CD8-positive, alpha-beta memory T cell (primary cell): ENCODE data around the gene TIMP3. TPM values are rescaled to one million over a fixed set of nuclear protein-coding genes. Genes with fewer than 3 reads are reported as not detected.

Experiments
- CTCF ChIA-PET: fragments of 350-600 bp; sonication (Branson Sonifier 250); formaldehyde crosslinking; loops from one replicate; lab custom pipeline; 2021; ENCODE audit warnings: antibody characterized with exemption; lab: Charles Lee
- POLR2A ChIA-PET: fragments of 350-600 bp; sonication (Branson Sonifier 250); formaldehyde crosslinking; loops from one replicate; lab custom pipeline; 2021; ENCODE audit warnings: antibody characterized with exemption; lab: Charles Lee
- DNase-seq, 5 donors: peaks; one replicate each; pipeline versions ENCODE4 v3.0.0 to v3.0.0-alpha.2; 2020 to 2022; ENCODE audit warnings: mixed read lengths in 1 of 5
- H3K27ac ChIP-seq: one replicate; pipeline ENCODE4 v1.7.0; 2013; ENCODE audit warnings: low read depth, mild to moderate bottlenecking, low read length, moderate library complexity
- H3K27me3 ChIP-seq: 2 replicates; pipeline ENCODE4 v1.7.0; 2013; ENCODE audit warnings: low read length, mild to moderate bottlenecking; ENCODE audit not compliant: insufficient read depth, poor library complexity, severe bottlenecking
- H3K36me3 ChIP-seq: 2 replicates; pipeline ENCODE4 v1.7.0; 2013; ENCODE audit warnings: mild to moderate bottlenecking, low read length, moderate library complexity; ENCODE audit not compliant: insufficient read depth
- H3K4me1 ChIP-seq: 2 replicates; pipeline ENCODE4 v1.7.0; 2013; ENCODE audit warnings: mild to moderate bottlenecking, low read length, moderate library complexity; ENCODE audit not compliant: insufficient read depth
- H3K4me3 ChIP-seq: 2 replicates; pipeline ENCODE4 v1.7.0; 2013; ENCODE audit warnings: mild to moderate bottlenecking, low read length
- H3K9me3 ChIP-seq: 2 replicates; pipeline ENCODE4 v1.7.0; 2013; ENCODE audit warnings: mild to moderate bottlenecking, low read length
- H3K27ac Mint-ChIP-seq, 8 donors: one replicate each; pipeline ENCODE4 v1.8.0; 2020 to 2021; ENCODE audit warnings: mixed read lengths in 8 of 8, mild to moderate bottlenecking in 6 of 8, inconsistent platforms in 3 of 8, moderate library complexity in 3 of 8
- H3K27me3 Mint-ChIP-seq, 2 donors: one replicate each; pipeline ENCODE4 v1.8.0; 2020 to 2021; ENCODE audit warnings: mixed read lengths in 2 of 2, mild to moderate bottlenecking in 1 of 2, moderate library complexity in 1 of 2
- H3K36me3 Mint-ChIP-seq, 3 donors: one replicate each; pipeline ENCODE4 v1.8.0; 2020 to 2021; ENCODE audit warnings: mixed read lengths in 3 of 3, inconsistent platforms in 1 of 3, mild to moderate bottlenecking in 1 of 3
- H3K4me1 Mint-ChIP-seq, 3 donors: one replicate each; pipeline ENCODE4 v1.8.0; 2020 to 2021; ENCODE audit warnings: mixed read lengths in 3 of 3, inconsistent platforms in 1 of 3, mild to moderate bottlenecking in 1 of 3
- H3K4me3 Mint-ChIP-seq, 7 donors: one replicate each; pipeline ENCODE4 v1.8.0; 2020 to 2021; ENCODE audit warnings: mixed read lengths in 7 of 7, mild to moderate bottlenecking in 6 of 7, moderate library complexity in 4 of 7, inconsistent platforms in 2 of 7
- H3K9me3 Mint-ChIP-seq, 5 donors: one replicate each; pipeline ENCODE4 v1.8.0; 2020 to 2022; ENCODE audit warnings: mixed read lengths in 5 of 5, mild to moderate bottlenecking in 3 of 5, moderate library complexity in 2 of 5, inconsistent platforms in 1 of 5
- polyA plus RNA-seq: library from polyadenylated mRNA; unstranded; fragments of 300-500 nt; fragmentation: Illumina TruSeq; gene quantifications from one replicate; pipeline ENCODE4 v1.2.3, GENCODE V29; 2021
- total RNA-seq, 2 experiments: library from RNA; stranded (reverse); gene quantifications; one replicate each; pipeline ENCODE4 v1.2.3, GENCODE V29; 2021

TIMP3 gene
- total and polyA plus RNA-seq, 3 experiments from 2014 or later = 0.22 to 0.24 TPM; not detected in 1

DNA sequence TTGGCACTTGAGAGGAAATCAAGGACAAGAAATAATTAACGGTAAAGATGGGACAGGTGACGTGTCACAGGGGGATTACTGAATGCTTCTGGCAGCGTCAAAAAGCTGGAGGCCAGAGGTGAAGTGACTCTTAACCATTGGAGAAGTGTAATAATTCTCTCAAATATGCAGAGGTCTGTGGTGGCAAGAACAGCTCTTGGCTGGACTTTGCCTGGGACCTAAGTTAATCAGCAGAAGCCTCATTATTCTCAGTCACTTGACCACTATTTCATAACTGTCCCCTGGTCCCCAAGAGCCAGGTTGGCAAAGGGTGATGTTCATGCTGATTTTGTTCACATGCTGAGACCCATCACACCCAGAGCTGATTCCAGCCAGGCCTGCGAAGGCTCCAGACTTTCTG lies 72.9 kb downstream of the TIMP3 start:
- ChIA-PET POLR2A (no interaction called here), CTCF (no interaction called here)
- DNase-seq = no peak
- H3K4me3 ChIP-seq = no peak overlapping the region
- H3K9me3 ChIP-seq = no peaks in the 10 kb centered on the region
- H3K4me1 ChIP-seq = no peaks in the 10 kb centered on the region
- no peaks in the 10 kb centered on the region for H3K4me1 Mint-ChIP-seq
- H3K4me3 Mint-ChIP-seq = no peak overlapping the region
- H3K9me3 Mint-ChIP-seq = peaks cover 0 to 6% (median 0%) of the 10 kb centered on the region in 5 donors
- no peaks in the 10 kb centered on the region for H3K36me3 Mint-ChIP-seq
- H3K36me3 ChIP-seq = no peaks in the 10 kb centered on the region
- H3K27ac Mint-ChIP-seq = no peak overlapping the region
- H3K27me3 ChIP-seq = no peaks in the 10 kb centered on the region
- H3K27me3 Mint-ChIP-seq = peaks cover 15 to 20% of the 10 kb centered on the region in 2 donors
- H3K27ac ChIP-seq = no peak overlapping the region

DNA sequence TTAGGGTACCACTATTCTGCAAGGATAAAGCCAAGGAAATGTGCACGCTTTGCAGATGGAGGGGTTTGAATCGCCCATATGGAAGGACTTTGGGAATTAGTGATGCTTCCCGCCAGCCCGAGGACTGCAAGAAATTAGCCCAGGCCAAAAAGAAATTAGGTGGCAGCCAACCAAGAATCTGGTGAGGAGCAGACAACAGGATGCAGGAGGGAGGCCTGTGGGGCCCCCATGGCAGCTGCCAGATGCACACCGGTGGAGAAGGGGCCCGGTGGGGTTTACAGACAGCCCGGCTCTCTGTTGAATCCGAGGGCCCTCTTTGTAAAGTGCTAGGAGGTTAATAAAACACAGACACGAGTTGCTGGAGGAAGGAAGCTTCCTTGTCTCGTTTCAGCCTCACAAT lies 73.5 kb downstream of the TIMP3 start:
- DNase-seq = no peak
- H3K27ac Mint-ChIP-seq = no peak overlapping the region
- no peaks in the 10 kb centered on the region for H3K4me1 Mint-ChIP-seq
- Histone ChIP-seq H3K36me3 (no peaks in the 10 kb centered on the region), H3K4me3 (no peak overlapping the region), H3K9me3 (no peaks in the 10 kb centered on the region), H3K4me1 (no peaks in the 10 kb centered on the region), H3K27ac (no peak overlapping the region), H3K27me3 (no peaks in the 10 kb centered on the region)
- peaks cover 20% of the 10 kb centered on the region in 2 donors for H3K27me3 Mint-ChIP-seq
- no peak overlapping the region for H3K4me3 Mint-ChIP-seq
- no peaks in the 10 kb centered on the region for H3K36me3 Mint-ChIP-seq
- ChIA-PET POLR2A (no interaction called here), CTCF (no interaction called here)
- H3K9me3 Mint-ChIP-seq = peaks cover 0 to 6% (median 0%) of the 10 kb centered on the region in 5 donors

DNA sequence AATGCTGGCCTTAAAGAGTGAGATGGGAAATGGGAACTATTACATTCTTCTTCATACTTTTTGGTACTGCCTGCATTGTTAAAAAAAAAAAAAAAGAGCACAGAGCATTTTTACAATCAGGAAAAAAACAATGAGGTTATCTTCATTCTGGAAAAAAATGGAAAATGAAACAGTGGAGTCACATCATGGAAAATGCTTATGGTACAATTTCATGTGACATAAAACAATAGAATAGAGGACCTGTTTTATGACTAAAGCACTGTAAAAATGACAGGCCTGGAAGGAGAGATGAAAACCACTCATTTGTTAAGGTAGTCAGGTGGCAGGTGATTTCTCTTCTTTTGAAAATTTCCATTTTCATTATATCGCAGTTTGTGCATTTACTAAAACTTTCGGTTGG lies 75.0 kb downstream of the TIMP3 start:
- no peak overlapping the region for H3K4me3 Mint-ChIP-seq
- peaks cover 0 to 1% (median 0%) of the 10 kb centered on the region in 3 donors for H3K4me1 Mint-ChIP-seq
- H3K27me3 Mint-ChIP-seq = peaks cover 20 to 22% of the 10 kb centered on the region in 2 donors
- CTCF ChIA-PET = no interaction called here
- no peaks in the 10 kb centered on the region for H3K36me3 Mint-ChIP-seq
- POLR2A ChIA-PET = no interaction called here
- no peaks in the 10 kb centered on the region for H3K36me3 ChIP-seq
- no peaks in the 10 kb centered on the region for H3K4me1 ChIP-seq
- no peak for DNase-seq
- no peaks in the 10 kb centered on the region for H3K9me3 ChIP-seq
- peaks cover 0 to 6% (median 0%) of the 10 kb centered on the region in 5 donors for H3K9me3 Mint-ChIP-seq
- no peak overlapping the region for H3K27ac ChIP-seq
- H3K4me3 ChIP-seq = no peak overlapping the region
- no peak overlapping the region for H3K27ac Mint-ChIP-seq
- H3K27me3 ChIP-seq = no peaks in the 10 kb centered on the region

DNA sequence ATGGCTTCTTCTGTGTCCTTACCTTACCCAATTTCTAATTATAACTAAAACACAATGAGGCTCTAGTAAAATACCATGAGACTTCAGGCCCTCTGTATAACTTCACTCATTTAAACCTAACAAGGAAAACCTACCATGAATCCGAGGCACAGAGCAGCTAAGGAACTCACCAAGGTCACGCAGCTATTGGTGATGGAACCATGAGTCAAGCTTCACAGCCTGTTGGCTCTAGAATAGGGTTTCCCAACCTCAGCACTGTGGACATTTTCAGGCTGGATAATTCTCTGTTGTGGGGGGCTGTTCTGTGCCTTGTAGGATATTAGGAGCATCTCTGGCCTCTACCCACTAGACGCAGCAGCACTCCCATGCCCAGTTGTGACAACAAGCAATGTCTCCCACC lies 75.7 kb downstream of the TIMP3 start:
- ChIA-PET POLR2A (no interaction called here), CTCF (no interaction called here)
- no peak for DNase-seq
- Histone ChIP-seq H3K9me3 (no peaks in the 10 kb centered on the region), H3K4me1 (no peaks in the 10 kb centered on the region), H3K27ac (no peak overlapping the region), H3K36me3 (no peaks in the 10 kb centered on the region), H3K27me3 (no peaks in the 10 kb centered on the region), H3K4me3 (no peak overlapping the region)
- peaks cover 0 to 3% (median 0%) of the 10 kb centered on the region in 5 donors for H3K9me3 Mint-ChIP-seq
- no peaks in the 10 kb centered on the region for H3K36me3 Mint-ChIP-seq
- peaks cover 17 to 21% of the 10 kb centered on the region in 2 donors for H3K27me3 Mint-ChIP-seq
- H3K4me3 Mint-ChIP-seq = no peak overlapping the region
- peaks cover 0 to 1% (median 0%) of the 10 kb centered on the region in 3 donors for H3K4me1 Mint-ChIP-seq
- no peak overlapping the region for H3K27ac Mint-ChIP-seq

DNA sequence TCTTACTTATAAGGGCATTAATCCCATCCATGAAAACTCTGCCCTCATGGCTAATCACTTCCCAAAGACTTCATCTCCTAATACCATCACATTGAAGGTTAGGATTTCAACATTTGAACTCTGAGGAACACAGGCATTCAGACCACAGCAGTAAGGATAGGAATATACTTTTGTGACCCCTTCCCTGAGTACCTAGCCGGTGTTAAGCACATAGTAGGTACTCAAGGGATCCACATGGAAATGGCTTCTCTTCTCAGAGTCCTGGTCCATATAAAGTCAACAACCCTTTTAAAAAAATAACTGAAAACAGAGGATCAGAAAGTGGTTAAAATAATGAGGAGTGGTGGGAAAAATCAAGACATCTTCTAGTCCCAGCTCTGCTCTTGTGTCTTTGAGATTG lies 78.0 kb downstream of the TIMP3 start:
- ChIA-PET POLR2A (no interaction called here), CTCF (no interaction called here)
- peaks cover 0 to 1% (median 0%) of the 10 kb centered on the region in 3 donors for H3K4me1 Mint-ChIP-seq
- H3K27me3 ChIP-seq = no peaks in the 10 kb centered on the region
- H3K27ac Mint-ChIP-seq = peak overlapping the region in 1 of 8 donors; percentile 11
- no peak overlapping the region for H3K4me3 ChIP-seq
- no peaks in the 10 kb centered on the region for H3K36me3 Mint-ChIP-seq
- H3K36me3 ChIP-seq = no peaks in the 10 kb centered on the region
- no peak for DNase-seq
- H3K4me3 Mint-ChIP-seq = no peak overlapping the region
- no peaks in the 10 kb centered on the region for H3K9me3 ChIP-seq
- H3K27ac ChIP-seq = no peak overlapping the region
- H3K4me1 ChIP-seq = no peaks in the 10 kb centered on the region
- no peaks in the 10 kb centered on the region for H3K9me3 Mint-ChIP-seq
- peaks cover 13 to 23% of the 10 kb centered on the region in 2 donors for H3K27me3 Mint-ChIP-seq

DNA sequence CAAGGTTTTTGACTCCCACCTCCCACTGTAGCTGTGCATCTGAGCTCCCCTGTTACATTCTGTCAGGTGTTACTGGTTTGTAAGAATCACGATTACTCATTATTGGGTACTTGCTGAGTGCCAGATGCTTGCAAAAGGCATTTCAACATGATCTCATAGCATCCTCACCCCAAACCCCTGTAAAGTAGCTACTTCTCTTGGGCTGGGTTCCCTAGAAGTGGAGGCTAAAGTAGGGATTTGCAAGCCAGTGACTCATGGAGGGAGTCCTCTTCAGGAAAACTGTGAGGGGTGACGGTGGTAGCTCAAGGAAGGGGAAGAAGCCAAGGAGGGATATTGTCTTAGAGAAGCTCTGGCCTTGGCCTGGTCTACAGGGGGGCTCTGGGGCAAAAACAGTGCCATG lies 78.6 kb downstream of the TIMP3 start:
- H3K27me3 ChIP-seq = no peaks in the 10 kb centered on the region
- Mint-ChIP-seq H3K9me3 (no peaks in the 10 kb centered on the region), H3K27me3 (peaks cover 13 to 23% of the 10 kb centered on the region in 2 donors), H3K27ac (no peak overlapping the region), H3K4me1 (peaks cover 0 to 1% (median 0%) of the 10 kb centered on the region in 3 donors), H3K36me3 (no peaks in the 10 kb centered on the region), H3K4me3 (no peak overlapping the region)
- H3K4me3 ChIP-seq = no peak overlapping the region
- no peak for DNase-seq
- no peaks in the 10 kb centered on the region for H3K4me1 ChIP-seq
- no peaks in the 10 kb centered on the region for H3K9me3 ChIP-seq
- POLR2A ChIA-PET = no interaction called here
- no peaks in the 10 kb centered on the region for H3K36me3 ChIP-seq
- no peak overlapping the region for H3K27ac ChIP-seq
- CTCF ChIA-PET = no interaction called here

DNA sequence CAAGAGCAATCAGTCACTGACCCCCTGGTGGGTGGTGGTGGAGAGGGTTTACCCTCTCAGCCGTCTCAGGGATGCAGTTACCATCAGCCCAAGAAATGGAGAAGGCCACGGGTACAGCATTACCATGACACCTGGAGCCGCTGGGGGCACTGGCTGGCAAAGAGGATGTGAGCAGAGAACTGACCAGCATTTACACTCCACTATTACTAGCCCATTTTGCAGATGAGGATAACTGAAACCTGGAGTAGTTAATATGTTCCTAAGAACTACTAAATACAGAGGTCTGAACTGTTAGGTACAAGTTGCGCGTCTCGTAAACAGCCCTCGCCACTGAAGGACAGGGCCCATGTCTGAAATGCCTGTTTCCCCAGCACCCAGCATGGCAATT lies 79.0 kb downstream of the TIMP3 start:
- no peak overlapping the region for H3K27ac Mint-ChIP-seq
- ChIA-PET CTCF (no interaction called here), POLR2A (no interaction called here)

DNA sequence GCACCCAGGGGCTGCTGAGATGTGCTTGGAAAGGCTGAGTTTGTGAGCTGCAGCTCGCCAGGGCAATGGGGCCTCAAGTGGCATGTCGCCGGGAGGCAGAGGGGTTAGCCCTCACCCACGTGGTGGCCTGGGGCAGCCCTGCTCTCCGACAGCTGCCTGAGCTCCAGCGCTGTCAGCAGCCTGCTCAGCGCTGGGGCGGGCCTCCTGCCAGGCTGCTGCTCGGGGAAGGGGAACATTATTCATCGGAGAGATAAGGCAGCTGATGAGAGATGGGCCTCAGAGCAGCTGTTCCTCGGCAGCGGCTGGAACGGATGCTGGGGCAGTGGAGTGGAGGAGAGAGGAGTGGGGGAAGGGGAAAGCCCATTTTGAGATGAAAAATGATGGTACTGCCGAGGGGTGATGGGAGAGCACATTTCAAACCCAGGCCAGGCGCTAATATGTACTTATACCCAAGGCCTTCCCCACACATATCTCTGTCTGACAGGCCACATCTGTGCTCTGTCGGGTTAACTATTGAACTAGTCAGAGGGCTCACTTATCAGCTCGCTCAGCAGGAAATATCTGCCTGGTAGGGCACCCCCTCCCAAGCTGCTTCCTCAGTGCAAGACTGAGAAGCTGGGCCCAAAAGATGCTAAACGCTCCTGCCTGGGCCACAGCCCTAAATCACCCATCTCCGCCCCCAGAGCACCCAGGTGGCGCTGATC lies 79.5 kb downstream of the TIMP3 start:
- Mint-ChIP-seq H3K36me3 (no peaks in the 10 kb centered on the region), H3K27ac (peak overlapping the region in 2 of 8 donors; percentile 54 to 73), H3K9me3 (no peaks in the 10 kb centered on the region), H3K27me3 (peaks cover 8 to 20% of the 10 kb centered on the region in 2 donors), H3K4me3 (peak overlapping the region in 2 of 7 donors; percentile 20 to 34), H3K4me1 (peaks cover 0 to 1% (median 0%) of the 10 kb centered on the region in 3 donors)
- DNase-seq = no peak
- ChIA-PET CTCF (no interaction called here), POLR2A (no interaction called here)
- no peaks in the 10 kb centered on the region for H3K36me3 ChIP-seq
- H3K9me3 ChIP-seq = no peaks in the 10 kb centered on the region
- no peaks in the 10 kb centered on the region for H3K27me3 ChIP-seq
- no peak overlapping the region for H3K4me3 ChIP-seq
- no peaks in the 10 kb centered on the region for H3K4me1 ChIP-seq
- H3K27ac ChIP-seq = peak overlapping the region; percentile 38

More for the DNA sequence above, 79.0 kb downstream of the TIMP3 start:
- H3K27me3 Mint-ChIP-seq = peaks cover 13 to 21% of the 10 kb centered on the region in 2 donors
- no peaks in the 10 kb centered on the region for H3K36me3 ChIP-seq
- H3K4me3 ChIP-seq = no peak overlapping the region
- no peaks in the 10 kb centered on the region for H3K27me3 ChIP-seq
- H3K27ac ChIP-seq = peak overlapping the region; percentile 38
- no peaks in the 10 kb centered on the region for H3K4me1 ChIP-seq
- H3K9me3 ChIP-seq = no peaks in the 10 kb centered on the region
- no peaks in the 10 kb centered on the region for H3K9me3 Mint-ChIP-seq
- no peak for DNase-seq
- H3K4me3 Mint-ChIP-seq = no peak overlapping the region
- no peaks in the 10 kb centered on the region for H3K36me3 Mint-ChIP-seq
- peaks cover 0 to 1% (median 0%) of the 10 kb centered on the region in 3 donors for H3K4me1 Mint-ChIP-seq
